ENCODE data around the gene NAA11.
"Not testable (repeated sequence)": the region's sequence is repeated elsewhere in the genome, so short reads cannot be mapped to it uniquely, and the experiment has no call there.

Gene NAA11

DNA sequence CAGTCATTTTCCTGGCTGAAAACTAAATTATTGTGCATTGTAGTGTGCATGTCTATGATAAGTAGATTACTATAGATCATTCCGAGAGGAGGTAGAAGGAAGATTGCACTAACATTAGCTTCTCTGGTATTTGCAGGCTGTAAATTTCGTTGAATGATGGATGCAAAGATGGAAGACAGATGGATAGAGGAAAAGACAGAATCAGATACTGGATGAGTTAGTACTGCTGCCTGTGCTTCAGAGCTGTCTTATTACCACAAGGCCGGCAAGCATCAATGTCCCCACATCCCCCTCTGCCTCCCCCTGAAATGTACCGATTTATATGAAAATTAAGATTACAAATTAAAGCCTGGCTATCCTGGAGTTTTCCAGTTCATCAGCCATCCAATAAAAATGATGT, 17.7 kb downstream of the NAA11 start:
- DNase-seq = no peak

GRCh38 chr4:79306795-79307194, 19.1 kb downstream of the NAA11 start:
- no peak for DNase-seq

- DNase-seq = no peak
Measured at GRCh38 chr4:79300280-79300679, 25.6 kb downstream of the NAA11 start.

GRCh38 chr4:79298484-79298883, 27.4 kb downstream of the NAA11 start:
- no peak for DNase-seq

GRCh38 chr4:79298027-79298426, 27.8 kb downstream of the NAA11 start:
- DNase-seq = no peak

DNA sequence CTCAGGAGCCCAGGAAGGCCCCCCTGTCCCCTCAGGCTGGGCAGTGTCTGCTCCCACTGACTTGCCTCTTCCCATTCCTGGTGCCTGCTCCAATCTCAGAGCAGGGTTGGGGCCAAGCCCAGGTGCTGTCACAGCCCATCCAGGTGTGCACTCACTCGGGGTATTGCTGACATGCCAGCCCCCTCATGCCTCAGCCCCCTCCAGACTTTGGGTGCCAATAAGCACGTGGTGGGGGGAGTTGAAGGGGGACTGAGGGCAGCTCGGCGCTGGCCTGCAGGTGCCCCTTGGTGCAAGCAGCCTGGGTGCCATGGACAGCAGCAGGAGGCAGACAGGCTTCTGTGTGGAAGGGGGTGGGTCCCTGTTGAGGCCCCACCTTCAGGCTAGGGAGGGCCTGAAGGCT, 28.4 kb downstream of the NAA11 start:
- DNase-seq = no peak

- DNase-seq = no peak
Measured at GRCh38 chr4:79296768-79297428, 29.0 kb downstream of the NAA11 start.

- DNase-seq = no peak
Measured at GRCh38 chr4:79295086-79295485, 30.8 kb downstream of the NAA11 start.

- no peak for DNase-seq
Measured at GRCh38 chr4:79294064-79294463, 31.8 kb downstream of the NAA11 start.

- no peak for DNase-seq
Measured at GRCh38 chr4:79292008-79292407, 33.9 kb downstream of the NAA11 start.

- DNase-seq = no peak
Measured at GRCh38 chr4:79290376-79290775, 35.5 kb downstream of the NAA11 start.

DNA sequence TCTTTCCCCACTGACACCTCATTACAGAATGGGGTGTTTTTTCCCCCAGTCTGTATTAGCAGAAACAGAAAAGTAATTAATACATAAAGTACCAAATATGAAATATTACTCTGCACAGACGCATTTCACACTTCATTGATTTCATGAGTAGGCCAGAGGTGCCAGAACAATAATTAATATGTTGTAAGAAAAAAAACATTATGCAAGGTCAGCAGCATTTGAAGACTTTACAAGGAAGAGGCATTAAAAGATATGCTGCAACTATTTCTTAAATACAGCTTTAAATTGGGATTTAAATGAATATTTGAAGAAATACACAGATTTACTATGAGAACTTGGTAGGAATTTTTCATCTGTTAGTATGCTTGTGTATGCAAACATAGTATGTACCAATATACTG, 37.7 kb downstream of the NAA11 start:
- DNase-seq = no peak

GRCh38 chr4:79287718-79288117, 38.1 kb downstream of the NAA11 start:
- no peak for DNase-seq

DNA sequence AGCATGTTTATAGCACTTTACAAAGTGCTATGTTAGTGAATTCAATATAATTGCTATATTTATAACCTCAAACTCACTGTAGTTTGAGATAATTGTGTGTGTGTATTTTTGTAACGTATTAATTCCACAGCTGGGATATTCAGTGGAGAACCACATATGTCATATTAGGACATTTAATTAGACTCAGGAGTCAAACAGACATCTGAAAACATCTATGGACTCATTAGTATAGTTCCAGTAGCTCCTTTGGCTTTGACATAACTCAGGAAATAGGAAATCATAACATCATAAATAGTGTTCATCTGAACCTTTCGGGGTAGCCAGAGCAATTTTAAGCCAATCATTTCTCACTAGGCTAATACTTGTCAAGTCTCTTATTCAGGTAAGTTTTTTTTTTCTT, 38.8 kb downstream of the NAA11 start:
- DNase-seq = no peak

DNA sequence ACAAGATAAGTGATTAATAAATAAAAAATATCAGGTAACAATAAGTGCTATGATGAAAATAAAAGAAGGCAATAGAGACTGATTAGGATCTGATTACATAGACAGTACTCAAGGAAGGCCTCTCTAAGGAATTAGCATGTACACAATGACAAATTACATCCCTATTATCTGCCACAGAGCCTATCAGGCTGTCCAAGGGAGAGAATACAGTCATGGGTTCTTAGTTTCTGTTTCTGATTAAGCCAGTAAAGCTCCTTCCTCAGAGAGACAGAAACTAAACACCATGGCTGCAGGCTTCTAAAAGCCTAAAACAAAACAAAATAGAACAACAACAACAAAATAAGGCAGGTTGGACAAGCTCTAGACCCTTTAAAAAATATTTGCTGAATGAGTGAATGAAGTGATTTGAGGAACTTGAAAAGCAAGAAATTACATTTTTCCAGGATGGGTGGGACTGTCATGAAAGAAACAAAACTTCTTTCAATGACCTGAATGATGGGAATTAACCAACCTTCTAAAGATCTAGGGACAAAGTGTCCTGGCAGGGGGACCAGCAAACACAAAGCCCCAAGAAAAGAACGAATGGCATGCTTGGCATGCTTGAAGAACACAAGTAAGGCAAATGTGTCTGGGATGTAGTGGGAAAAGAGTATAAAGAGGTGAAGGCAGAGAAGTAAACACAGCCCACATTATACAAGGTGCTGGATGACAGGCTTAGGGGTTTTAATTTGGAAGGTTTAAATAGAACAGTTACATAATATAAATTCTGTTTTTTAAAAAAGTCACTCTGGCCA, 44.1 kb downstream of the NAA11 start:
- DNase-seq = no peak

GRCh38 chr4:79277467-79277866, 48.4 kb downstream of the NAA11 start:
- DNase-seq = not testable (repeated sequence)

DNA sequence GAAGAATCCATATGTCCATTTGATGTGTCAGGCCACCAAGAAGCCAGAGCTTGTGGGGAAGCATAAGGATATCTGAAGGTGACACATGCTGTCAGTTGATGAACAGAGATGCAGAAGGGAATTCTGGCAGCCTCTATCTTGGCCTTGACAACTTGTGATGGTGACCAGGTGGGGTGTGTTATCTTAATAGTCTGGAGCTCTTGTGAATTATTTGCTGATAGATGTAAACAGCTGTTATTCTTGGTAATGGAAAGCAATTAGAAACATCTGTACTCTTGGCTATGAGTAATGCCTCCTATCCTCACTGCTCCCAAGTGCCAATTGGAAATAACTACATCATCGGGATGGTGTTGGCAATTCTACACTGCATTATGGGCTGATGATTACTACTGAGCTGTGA, 51.9 kb downstream of the NAA11 start:
- DNase-seq = no peak

DNA sequence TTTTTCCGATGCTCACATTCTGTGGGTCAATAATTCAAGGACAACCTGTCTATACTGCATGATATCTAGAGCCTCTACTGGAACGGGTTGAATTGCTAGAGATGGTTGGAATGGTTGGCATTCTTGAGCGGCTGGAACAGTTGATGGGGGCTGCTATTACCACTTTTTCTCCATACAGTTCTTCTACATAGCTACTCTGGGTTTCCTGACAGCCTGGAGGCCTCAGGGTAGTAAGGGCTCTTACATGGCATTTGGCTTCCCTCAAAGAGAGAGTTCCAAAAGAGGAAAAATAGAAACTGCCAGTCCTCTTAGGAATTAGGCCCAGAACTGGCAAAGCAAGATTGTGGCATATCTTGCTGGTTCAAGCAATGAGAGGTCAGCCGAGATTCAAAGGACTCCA, 53.1 kb downstream of the NAA11 start:
- DNase-seq = no peak

- no peak for DNase-seq
Measured at GRCh38 chr4:79272126-79272525, 53.7 kb downstream of the NAA11 start.

DNA sequence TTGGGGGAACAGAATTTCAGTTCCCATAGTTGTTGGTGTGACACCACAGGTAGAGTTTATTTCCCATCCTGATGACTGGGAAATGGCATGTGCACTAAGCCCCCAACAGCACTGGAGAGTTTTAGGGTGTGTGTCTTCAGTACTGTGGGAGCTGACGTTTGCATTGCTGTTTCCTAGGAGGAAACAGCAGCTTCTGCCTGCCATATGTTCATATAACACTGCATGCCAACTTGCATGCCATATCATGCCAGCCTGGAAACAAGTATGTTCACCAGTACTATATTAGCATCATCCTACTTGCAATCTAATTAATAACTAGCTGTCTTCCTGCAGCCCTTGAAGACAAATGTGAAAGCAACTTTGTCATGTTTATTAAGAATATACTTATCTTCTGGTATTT, 58.2 kb downstream of the NAA11 start:
- DNase-seq = no peak

Data from activated CD8-positive, alpha-beta memory T cell treated with anti-CD3 and anti-CD28 coated beads, Interleukin-2, amount 50 U/mL, for 4 hours (primary cell).